Lower leg skin (tissue), 4 donors: ENCODE data around the gene KLHL6. TPM values are rescaled to one million over a fixed set of nuclear protein-coding genes. Genes with fewer than 3 reads are reported as not detected.
A peak's percentile ranks its signal among the peaks of the same experiment; 100 is the strongest.

ENCODE experiments used
- DNase-seq, 2 donors: peaks; one replicate each; pipeline ENCODE4 v3.0.0-alpha.2; 2019; ENCODE audit warnings: low spot score in 2 of 2
- H3K4me3 ChIP-seq: fragments of 200-600 bp; sonication (generic); 2 replicates; pipeline ENCODE4 v1.5.1; 2017; ENCODE audit warnings: mild to moderate bottlenecking, low read depth; ENCODE audit not compliant: poor library complexity, severe bottlenecking
- POLR2A ChIP-seq, 2 donors: fragments of 450-650 bp; IDR thresholded peaks; one replicate each; pipeline ENCODE4 v1.6.1; 2016 to 2017; ENCODE audit warnings: antibody characterized with exemption in 2 of 2, mild to moderate bottlenecking in 1 of 2, moderate library complexity in 1 of 2
- WGBS, 2 donors: methylation state at CpG; one replicate each; pipeline ENCODE4 v1.1.5; 2018; 5-methylcytosine and 5-hydroxymethylcytosine counted together
- intact Hi-C: fragments of 100-400 bp; cut with DNase I; formaldehyde crosslinking; loops from one replicate; pipeline ENCODE4 v1.15.0; 2023; ENCODE audit warnings: low total_unique reads
- total RNA-seq, 4 donors: library from RNA; depleted of rRNA; stranded (reverse); fragments of >200 nt; gene quantifications; one replicate each; pipeline ENCODE4 v1.1.0, GENCODE V29; 2016
- TF ChIP-seq, protein P1 (sequence below), 3 donors: fragments of 450-650 bp; IDR thresholded peaks; one replicate each; pipeline ENCODE4 v1.5.1; 2016; ENCODE audit warnings: antibody characterized with exemption in 3 of 3, mild to moderate bottlenecking in 3 of 3, moderate library complexity in 2 of 3

The KLHL6 gene
- total RNA-seq, 4 donors from 2014 or later, result 0.10 to 0.58 (median 0.23) TPM

DNA sequence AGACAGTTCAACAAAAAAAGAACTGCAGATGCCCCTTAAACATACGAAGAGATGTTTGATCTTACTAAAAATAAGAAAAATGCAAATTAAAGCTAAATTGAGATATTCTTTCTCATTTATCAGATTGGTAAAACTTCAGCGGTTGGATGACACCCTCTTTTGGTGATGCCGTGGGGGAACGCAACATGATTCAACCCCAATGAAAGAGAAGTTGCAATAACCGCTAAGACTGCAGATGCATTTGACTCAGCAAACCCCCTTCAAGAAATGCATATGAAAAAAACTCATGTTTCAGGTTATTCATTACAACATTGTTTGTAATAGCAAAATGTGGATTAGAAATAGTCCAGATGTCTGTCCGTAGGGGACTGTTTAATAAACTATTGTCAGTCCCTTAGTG is 3.6 kb downstream of the KLHL6 start:
- intact Hi-C loops, result no loop called here
- no peak overlapping the region for H3K4me3 ChIP-seq
- 86 to 87% methylated on average over 6 of the region's 6 CpGs for WGBS, 2 donors
- peak in 1 of 2 donors; percentile 20 for DNase-seq
- TF ChIP-seq POLR2A (IDR thresholded peaks at IDR 0.05), result no peak

DNA sequence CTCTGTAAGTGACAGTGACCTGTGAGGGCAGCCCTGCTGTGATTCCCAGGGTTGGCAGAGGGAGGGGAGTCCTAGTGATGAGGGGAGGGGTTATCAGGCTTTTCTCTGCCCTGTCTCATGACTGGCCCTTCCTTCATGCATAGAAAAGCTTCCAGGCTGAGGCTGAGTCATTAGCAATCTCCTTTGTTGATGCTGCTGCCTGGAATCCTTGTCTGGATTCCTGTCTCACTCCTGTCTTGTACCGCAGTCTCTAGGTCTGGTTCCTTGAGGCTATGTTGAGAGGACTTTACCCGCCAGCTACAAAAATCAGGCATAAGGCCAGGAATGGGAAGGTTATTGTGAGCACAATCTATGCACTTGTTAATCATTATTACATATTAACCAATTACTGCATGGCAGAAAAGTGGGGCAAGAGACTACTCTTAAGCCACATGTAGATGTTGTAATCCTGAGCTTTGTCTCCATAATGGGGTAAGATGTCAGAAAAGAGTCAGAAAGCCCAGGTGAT is 7.2 kb downstream of the KLHL6 start:
- no peak for DNase-seq
- TF ChIP-seq, protein P1, sequence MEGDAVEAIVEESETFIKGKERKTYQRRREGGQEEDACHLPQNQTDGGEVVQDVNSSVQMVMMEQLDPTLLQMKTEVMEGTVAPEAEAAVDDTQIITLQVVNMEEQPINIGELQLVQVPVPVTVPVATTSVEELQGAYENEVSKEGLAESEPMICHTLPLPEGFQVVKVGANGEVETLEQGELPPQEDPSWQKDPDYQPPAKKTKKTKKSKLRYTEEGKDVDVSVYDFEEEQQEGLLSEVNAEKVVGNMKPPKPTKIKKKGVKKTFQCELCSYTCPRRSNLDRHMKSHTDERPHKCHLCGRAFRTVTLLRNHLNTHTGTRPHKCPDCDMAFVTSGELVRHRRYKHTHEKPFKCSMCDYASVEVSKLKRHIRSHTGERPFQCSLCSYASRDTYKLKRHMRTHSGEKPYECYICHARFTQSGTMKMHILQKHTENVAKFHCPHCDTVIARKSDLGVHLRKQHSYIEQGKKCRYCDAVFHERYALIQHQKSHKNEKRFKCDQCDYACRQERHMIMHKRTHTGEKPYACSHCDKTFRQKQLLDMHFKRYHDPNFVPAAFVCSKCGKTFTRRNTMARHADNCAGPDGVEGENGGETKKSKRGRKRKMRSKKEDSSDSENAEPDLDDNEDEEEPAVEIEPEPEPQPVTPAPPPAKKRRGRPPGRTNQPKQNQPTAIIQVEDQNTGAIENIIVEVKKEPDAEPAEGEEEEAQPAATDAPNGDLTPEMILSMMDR (IDR thresholded peaks at IDR 0.05), result no peak
- no peak for TF ChIP-seq POLR2A (IDR thresholded peaks at IDR 0.05)

DNA sequence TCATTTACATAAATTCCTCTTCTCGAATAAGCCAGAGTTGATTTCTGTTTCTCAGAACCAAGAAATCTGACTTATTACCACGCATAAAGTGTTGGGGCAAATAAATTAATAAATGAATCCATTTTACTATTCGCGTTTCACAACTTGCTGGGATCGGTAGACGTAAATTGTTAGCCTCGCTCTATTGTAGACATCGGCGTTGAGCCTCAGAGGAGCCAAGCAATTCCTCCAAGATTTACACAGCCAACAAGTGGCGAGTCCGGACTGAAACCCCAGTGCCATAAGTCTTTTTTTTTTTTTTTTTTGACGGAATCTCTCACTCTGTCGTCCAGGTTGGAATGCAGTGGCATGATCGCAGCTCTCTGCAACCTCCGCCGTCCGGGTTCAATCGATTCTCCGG is 8.9 kb downstream of the KLHL6 start:
- 92% methylated on average over 19 of the region's 19 CpGs for WGBS, 2 donors
- DNase-seq, result peak in 1 of 2 donors; percentile 25
- intact Hi-C loops, result no loop called here
- no peak overlapping the region for H3K4me3 ChIP-seq
- TF ChIP-seq, protein P1 (IDR thresholded peaks at IDR 0.05), result no peak
- TF ChIP-seq POLR2A (IDR thresholded peaks at IDR 0.05), result no peak

More for the DNA sequence above, 7.2 kb downstream of the KLHL6 start:
- WGBS, 2 donors, result 46 to 49% methylated on average over 2 of the region's 2 CpGs
- H3K4me3 ChIP-seq, result no peak overlapping the region
- intact Hi-C loops, result no loop called here

DNA sequence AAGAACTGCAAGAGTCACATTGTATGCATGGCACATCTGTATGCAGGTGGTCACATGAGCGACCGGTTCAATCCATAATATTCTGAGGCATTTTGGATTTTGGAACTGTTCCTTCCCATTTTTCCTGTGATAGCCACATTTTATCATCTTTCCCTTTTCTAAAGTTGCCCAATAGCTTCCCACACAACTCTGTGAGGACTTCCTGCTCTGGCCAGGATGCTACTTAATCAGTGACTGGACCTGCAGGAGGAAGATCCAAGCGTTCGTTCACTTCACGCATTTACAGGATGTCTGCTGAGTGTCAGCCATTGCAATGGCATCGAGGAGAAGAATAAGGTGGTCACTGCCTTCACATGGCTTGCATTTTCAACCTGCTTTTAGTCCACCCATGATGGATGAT is 9.8 kb downstream of the KLHL6 start:
- no peak for DNase-seq
- TF ChIP-seq POLR2A (IDR thresholded peaks at IDR 0.05), result no peak
- TF ChIP-seq, protein P1 (IDR thresholded peaks at IDR 0.05), result no peak
- intact Hi-C loops, result no loop called here
- WGBS, 2 donors, result 84% methylated on average over 6 of the region's 6 CpGs
- H3K4me3 ChIP-seq, result no peak overlapping the region

DNA sequence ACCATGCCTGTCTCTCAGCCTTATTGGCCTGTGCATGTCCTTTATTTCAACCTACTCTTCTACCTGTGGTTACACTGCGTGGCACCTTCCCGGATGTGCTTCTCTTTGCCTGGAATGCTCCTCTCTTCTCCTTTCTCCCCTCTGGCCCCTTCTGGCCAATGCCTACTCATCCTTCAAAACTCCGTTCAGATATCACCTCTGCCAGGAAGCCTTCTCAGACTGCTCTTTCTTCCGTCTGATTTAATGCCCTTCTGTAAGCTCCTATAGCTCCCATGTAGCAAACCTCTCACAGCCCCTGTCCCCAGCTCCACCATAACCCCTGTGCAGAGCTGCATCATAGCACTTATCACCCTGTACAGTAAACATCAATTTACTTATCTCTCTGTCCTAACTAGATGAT is 13.2 kb downstream of the KLHL6 start:
- 91 to 95% methylated on average over 4 of the region's 4 CpGs for WGBS, 2 donors
- DNase-seq, result no peak
- TF ChIP-seq, protein P1 (IDR thresholded peaks at IDR 0.05), result no peak
- no peak for TF ChIP-seq POLR2A (IDR thresholded peaks at IDR 0.05)
- no peak overlapping the region for H3K4me3 ChIP-seq
- intact Hi-C loops, result no loop called here

DNA sequence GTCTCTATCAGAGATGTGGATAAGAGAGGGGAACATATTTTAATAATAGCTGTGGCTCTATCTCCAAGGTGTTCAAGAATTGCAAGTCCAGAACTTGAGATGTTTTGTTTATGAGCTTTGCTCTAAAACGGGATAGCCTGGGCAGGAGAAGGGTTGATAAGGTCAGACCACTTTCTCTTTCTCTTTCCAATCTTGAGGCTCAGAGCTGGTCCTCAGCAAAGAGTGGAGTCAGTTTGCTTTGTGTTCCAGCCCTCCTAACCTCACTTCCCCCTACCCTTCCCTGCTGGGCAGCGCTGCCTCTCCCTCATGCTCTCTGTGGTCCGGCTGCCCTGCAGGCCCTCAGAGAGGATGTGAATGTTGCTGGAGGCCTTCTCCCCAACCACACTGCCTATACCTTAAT is 13.8 kb downstream of the KLHL6 start:
- no peak for TF ChIP-seq POLR2A (IDR thresholded peaks at IDR 0.05)
- TF ChIP-seq, protein P1 (IDR thresholded peaks at IDR 0.05), result no peak
- no peak for DNase-seq
- H3K4me3 ChIP-seq, result no peak overlapping the region
- WGBS, 2 donors, result 76 to 81% methylated on average over 3 of the region's 3 CpGs
- intact Hi-C loops, result no loop called here
